NB4 (cell line): Measurements from ENCODE around the gene XKR7.

Source experiments
- POLR2A ChIP-seq: IDR thresholded peaks from 2 replicates; pipeline ENCODE4 v1.6.1; 2011; ENCODE audit warnings: mild to moderate bottlenecking; ENCODE audit not compliant: insufficient read length; ENCODE audit errors: extremely low read depth
- TF ChIP-seq, protein P1 (sequence below): IDR thresholded peaks from one replicate; pipeline ENCODE4 v1.5.1; 2012; ENCODE audit warnings: low read depth, low read length

DNA sequence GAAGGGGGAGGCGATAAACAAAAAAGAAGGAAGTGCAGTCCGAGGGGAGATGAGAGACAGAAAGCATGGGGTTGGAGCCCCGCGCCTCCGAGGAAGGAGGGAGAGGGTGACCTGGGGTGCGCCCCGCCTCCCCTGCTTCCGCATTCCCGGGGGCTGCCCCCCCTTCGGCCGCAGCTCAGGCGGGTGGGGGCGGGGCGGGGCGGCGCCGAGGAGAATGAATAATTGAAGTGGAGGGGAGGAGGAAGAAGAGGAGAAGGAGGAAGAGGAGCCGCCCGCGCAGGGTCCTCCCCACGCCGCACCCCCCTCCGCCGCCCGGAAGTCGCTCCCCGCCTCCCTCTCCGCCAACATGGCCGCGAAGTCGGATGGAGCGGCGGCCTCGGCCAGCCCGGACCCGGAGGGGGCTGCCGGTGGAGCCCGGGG, at the start of gene XKR7:
- TF ChIP-seq, protein P1, sequence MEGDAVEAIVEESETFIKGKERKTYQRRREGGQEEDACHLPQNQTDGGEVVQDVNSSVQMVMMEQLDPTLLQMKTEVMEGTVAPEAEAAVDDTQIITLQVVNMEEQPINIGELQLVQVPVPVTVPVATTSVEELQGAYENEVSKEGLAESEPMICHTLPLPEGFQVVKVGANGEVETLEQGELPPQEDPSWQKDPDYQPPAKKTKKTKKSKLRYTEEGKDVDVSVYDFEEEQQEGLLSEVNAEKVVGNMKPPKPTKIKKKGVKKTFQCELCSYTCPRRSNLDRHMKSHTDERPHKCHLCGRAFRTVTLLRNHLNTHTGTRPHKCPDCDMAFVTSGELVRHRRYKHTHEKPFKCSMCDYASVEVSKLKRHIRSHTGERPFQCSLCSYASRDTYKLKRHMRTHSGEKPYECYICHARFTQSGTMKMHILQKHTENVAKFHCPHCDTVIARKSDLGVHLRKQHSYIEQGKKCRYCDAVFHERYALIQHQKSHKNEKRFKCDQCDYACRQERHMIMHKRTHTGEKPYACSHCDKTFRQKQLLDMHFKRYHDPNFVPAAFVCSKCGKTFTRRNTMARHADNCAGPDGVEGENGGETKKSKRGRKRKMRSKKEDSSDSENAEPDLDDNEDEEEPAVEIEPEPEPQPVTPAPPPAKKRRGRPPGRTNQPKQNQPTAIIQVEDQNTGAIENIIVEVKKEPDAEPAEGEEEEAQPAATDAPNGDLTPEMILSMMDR = no peak
- no peak for TF ChIP-seq POLR2A
